K562 (cell line): ENCODE measurements around the gene HTR1D. TPM values are rescaled to one million over a fixed set of nuclear protein-coding genes. Genes with fewer than 3 reads are reported as not detected.
A peak's percentile ranks its signal among the peaks of the same experiment; 100 is the strongest.

Experiments
- HMG20B ChIP-seq: fragments of 250-450 bp; sonication (Bioruptor Pico); IDR thresholded peaks from 2 replicates; pipeline ENCODE4 v1.5.0; 2021; ENCODE audit warnings: mild to moderate bottlenecking
- IFI16 ChIP-seq: fragments of 250-450 bp; sonication (Bioruptor Pico); IDR thresholded peaks from 2 replicates; pipeline ENCODE4 v2.1.2; 2022; ENCODE audit warnings: mild to moderate bottlenecking, inconsistent platforms
- LARP7 ChIP-seq: fragments of 450-650 bp; IDR thresholded peaks from 2 replicates; pipeline ENCODE4 v1.6.1; 2016
- MIER1 ChIP-seq: fragments of 450-650 bp; IDR thresholded peaks from 2 replicates; pipeline ENCODE4 v1.6.1; 2016; ENCODE audit warnings: antibody characterized with exemption, mild to moderate bottlenecking, low read depth
- MTA3 ChIP-seq: fragments of 450-650 bp; formaldehyde crosslinking; IDR thresholded peaks from 2 replicates; pipeline ENCODE4 v1.6.1; 2017; ENCODE audit warnings: mild to moderate bottlenecking, borderline replicate concordance
- RBM15 ChIP-seq: fragments of 200-400 bp; formaldehyde crosslinking; IDR thresholded peaks from 2 replicates; pipeline ENCODE4 v1.6.1; 2018; ENCODE audit warnings: mild to moderate bottlenecking, low read length, moderate library complexity; ENCODE audit not compliant: insufficient read depth
- STAG1 ChIP-seq: sonication (generic); formaldehyde crosslinking; IDR thresholded peaks from 2 replicates; pipeline ENCODE4 v1.5.0; 2020; ENCODE audit warnings: missing genetic modification reagents, borderline replicate concordance
- TOE1 ChIP-seq, 2 experiments: fragments of 450-650 bp in 1 of 2; sonication (generic) in 1 of 2; formaldehyde crosslinking in 1 of 2; IDR thresholded peaks; 2 replicates each; pipeline versions ENCODE4 v1.7.1 to v1.8.0; 2016 to 2022; ENCODE audit warnings: borderline replicate concordance in 2 of 2, mild to moderate bottlenecking in 2 of 2, antibody characterized with exemption in 1 of 2, inconsistent platforms in 1 of 2, low read depth in 1 of 2, missing genetic modification reagents in 1 of 2, moderate library complexity in 1 of 2
- XRCC4 ChIP-seq: IDR thresholded peaks from one replicate; pipeline ENCODE4 v1.6.1; 2011; ENCODE audit not compliant: insufficient read depth, insufficient read length; ENCODE audit errors: extremely low read depth
- ZSCAN29 ChIP-seq: fragments of 450-650 bp; IDR thresholded peaks from 2 replicates; pipeline ENCODE4 v1.6.1; 2017
- polyA plus RNA-seq, 8 experiments: library from polyadenylated mRNA; depleted of rRNA in 4 of 8; stranded (reverse) in 5 of 8; unstranded in 3 of 8; fragments of >200 nt; fragmentation: Nextera tagmentation in 2 of 8; fragmentation: Illumina TruSeq in 1 of 8; extraction: Ambion mirVana in 2 of 8; extraction: Trizol in 1 of 8; gene quantifications; 2 replicates each; pipeline versions ENCODE4 v1.2.1 to v1.2.3, GENCODE V29; 2011 to 2014; ENCODE audit warnings: inconsistent platforms in 1 of 8, missing spikeins in 1 of 8
- total RNA-seq, 7 experiments: library from RNA; depleted of rRNA in 6 of 7; stranded (reverse); fragments of >200 nt in 6 of 7; fragmentation: Illumina TruSeq in 2 of 7; extraction: Trizol in 2 of 7; gene quantifications; 2 replicates each; pipeline versions ENCODE4 v1.2.1 to v1.2.3, GENCODE V29; 2011 to 2021; ENCODE audit warnings: low replicate concordance in 1 of 7
- TF ChIP-seq, protein P1 (sequence below), 2 experiments: fragments of 450-650 bp; IDR thresholded peaks; 2 replicates each; pipeline ENCODE4 v1.6.1; 2018; ENCODE audit warnings: mild to moderate bottlenecking in 2 of 2, low read depth in 1 of 2; ENCODE audit not compliant: partially characterized antibody in 2 of 2
- TF ChIP-seq, protein P2 (sequence below): sonication (generic); formaldehyde crosslinking; IDR thresholded peaks from 2 replicates; pipeline ENCODE4 v1.8.1; 2023; ENCODE audit warnings: mild to moderate bottlenecking, missing genetic modification reagents
- TF ChIP-seq, protein P3 (sequence below): fragments of 450-650 bp; formaldehyde crosslinking; IDR thresholded peaks from 2 replicates; pipeline ENCODE4 v1.4.0; 2020; ENCODE audit warnings: mild to moderate bottlenecking, moderate library complexity
- TF ChIP-seq, protein P4 (sequence below), 2 experiments: fragments of 450-650 bp; conservative IDR thresholded peaks; 2 replicates each; pipeline ENCODE4 v1.6.1; 2017; ENCODE audit warnings: mild to moderate bottlenecking in 2 of 2, moderate library complexity in 2 of 2
- TF ChIP-seq, protein P5 (sequence below): sonication (generic); formaldehyde crosslinking; IDR thresholded peaks from 2 replicates; pipeline ENCODE4 v1.4.0; 2020; ENCODE audit warnings: mild to moderate bottlenecking, missing genetic modification reagents

HTR1D gene
- total and polyA plus RNA-seq, 9 of the 15 experiments (the other 6 are each of a cell fraction or from before 2014, with no cell fraction given): 0.03 to 0.09 (median 0.04) TPM; not detected in 4

DNA sequence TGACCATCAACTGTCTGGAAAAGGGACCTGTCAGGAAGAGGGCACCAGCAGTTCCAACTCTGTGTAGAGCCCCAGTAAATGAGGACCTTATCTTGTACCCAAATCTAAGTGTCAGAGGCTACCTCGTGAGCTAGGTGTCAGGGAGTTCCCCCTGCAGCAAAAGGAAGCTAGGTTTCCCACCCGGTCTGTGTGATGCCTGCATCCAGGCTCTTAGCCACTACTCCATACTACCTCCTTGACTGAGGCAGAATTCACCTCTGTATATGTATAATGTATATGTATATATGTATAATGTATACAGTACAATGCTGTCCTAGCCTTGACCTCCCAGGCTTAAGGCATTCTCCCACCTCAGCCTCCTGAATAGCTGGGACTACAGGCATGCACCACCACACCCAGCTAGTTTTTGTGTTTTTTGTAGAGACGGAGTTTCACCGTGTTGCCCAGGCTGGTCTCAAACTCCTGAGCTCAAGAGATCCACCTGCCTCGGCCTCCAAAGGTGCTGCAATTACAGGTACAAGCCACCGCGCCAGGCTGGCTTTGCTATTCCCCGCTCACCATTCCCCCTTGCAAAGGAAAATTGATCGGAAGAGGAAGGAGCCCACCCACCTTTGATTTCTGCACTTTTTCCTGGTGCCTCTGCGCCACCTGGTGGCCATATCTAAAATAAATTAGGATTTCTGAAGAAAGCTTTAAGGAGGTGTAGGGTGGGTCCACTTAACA, 32.9 kb downstream of the HTR1D start (continued):
- TF ChIP-seq, protein P1, sequence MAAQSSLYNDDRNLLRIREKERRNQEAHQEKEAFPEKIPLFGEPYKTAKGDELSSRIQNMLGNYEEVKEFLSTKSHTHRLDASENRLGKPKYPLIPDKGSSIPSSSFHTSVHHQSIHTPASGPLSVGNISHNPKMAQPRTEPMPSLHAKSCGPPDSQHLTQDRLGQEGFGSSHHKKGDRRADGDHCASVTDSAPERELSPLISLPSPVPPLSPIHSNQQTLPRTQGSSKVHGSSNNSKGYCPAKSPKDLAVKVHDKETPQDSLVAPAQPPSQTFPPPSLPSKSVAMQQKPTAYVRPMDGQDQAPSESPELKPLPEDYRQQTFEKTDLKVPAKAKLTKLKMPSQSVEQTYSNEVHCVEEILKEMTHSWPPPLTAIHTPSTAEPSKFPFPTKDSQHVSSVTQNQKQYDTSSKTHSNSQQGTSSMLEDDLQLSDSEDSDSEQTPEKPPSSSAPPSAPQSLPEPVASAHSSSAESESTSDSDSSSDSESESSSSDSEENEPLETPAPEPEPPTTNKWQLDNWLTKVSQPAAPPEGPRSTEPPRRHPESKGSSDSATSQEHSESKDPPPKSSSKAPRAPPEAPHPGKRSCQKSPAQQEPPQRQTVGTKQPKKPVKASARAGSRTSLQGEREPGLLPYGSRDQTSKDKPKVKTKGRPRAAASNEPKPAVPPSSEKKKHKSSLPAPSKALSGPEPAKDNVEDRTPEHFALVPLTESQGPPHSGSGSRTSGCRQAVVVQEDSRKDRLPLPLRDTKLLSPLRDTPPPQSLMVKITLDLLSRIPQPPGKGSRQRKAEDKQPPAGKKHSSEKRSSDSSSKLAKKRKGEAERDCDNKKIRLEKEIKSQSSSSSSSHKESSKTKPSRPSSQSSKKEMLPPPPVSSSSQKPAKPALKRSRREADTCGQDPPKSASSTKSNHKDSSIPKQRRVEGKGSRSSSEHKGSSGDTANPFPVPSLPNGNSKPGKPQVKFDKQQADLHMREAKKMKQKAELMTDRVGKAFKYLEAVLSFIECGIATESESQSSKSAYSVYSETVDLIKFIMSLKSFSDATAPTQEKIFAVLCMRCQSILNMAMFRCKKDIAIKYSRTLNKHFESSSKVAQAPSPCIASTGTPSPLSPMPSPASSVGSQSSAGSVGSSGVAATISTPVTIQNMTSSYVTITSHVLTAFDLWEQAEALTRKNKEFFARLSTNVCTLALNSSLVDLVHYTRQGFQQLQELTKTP (IDR thresholded peaks at IDR 0.05; ENCODE audit: low read depth in 1 of 2, partially characterized antibody in 2 of 2): no peak
- TF ChIP-seq IFI16 (CRISPR knock-in tag) (no peak), MIER1 (no peak), STAG1 (CRISPR knock-in tag) (peak; percentile 85), ZSCAN29 (no peak), XRCC4 (no peak), HMG20B (no peak), TOE1 (IDR thresholded peaks at IDR 0.05; ENCODE audit: borderline replicate concordance) (no peak), TOE1 (CRISPR knock-in tag; IDR thresholded peaks at IDR 0.05; ENCODE audit: borderline replicate concordance, low read depth) (0 out of 2 replicates have a peak, but pooled peaks have one; percentile 21), RBM15 (no peak), LARP7 (no peak), MTA3 (no peak)
- TF ChIP-seq, protein P2, sequence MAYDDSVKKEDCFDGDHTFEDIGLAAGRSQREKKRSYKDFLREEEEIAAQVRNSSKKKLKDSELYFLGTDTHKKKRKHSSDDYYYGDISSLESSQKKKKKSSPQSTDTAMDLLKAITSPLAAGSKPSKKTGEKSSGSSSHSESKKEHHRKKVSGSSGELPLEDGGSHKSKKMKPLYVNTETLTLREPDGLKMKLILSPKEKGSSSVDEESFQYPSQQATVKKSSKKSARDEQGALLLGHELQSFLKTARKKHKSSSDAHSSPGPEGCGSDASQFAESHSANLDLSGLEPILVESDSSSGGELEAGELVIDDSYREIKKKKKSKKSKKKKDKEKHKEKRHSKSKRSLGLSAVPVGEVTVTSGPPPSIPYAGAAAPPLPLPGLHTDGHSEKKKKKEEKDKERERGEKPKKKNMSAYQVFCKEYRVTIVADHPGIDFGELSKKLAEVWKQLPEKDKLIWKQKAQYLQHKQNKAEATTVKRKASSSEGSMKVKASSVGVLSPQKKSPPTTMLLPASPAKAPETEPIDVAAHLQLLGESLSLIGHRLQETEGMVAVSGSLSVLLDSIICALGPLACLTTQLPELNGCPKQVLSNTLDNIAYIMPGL (CRISPR knock-in tag): no peak
- TF ChIP-seq, protein P3, sequence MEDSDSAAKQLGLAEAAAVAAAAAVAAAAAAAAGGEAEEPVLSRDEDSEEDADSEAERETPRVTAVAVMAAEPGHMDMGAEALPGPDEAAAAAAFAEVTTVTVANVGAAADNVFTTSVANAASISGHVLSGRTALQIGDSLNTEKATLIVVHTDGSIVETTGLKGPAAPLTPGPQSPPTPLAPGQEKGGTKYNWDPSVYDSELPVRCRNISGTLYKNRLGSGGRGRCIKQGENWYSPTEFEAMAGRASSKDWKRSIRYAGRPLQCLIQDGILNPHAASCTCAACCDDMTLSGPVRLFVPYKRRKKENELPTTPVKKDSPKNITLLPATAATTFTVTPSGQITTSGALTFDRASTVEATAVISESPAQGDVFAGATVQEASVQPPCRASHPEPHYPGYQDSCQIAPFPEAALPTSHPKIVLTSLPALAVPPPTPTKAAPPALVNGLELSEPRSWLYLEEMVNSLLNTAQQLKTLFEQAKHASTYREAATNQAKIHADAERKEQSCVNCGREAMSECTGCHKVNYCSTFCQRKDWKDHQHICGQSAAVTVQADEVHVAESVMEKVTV: peak; percentile 97
- TF ChIP-seq, protein P4, sequence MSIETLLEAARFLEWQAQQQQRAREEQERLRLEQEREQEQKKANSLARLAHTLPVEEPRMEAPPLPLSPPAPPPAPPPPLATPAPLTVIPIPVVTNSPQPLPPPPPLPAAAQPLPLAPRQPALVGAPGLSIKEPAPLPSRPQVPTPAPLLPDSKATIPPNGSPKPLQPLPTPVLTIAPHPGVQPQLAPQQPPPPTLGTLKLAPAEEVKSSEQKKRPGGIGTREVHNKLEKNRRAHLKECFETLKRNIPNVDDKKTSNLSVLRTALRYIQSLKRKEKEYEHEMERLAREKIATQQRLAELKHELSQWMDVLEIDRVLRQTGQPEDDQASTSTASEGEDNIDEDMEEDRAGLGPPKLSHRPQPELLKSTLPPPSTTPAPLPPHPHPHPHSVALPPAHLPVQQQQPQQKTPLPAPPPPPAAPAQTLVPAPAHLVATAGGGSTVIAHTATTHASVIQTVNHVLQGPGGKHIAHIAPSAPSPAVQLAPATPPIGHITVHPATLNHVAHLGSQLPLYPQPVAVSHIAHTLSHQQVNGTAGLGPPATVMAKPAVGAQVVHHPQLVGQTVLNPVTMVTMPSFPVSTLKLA (conservative IDR thresholded peaks at IDR 0.05): no peak
- TF ChIP-seq, protein P5, sequence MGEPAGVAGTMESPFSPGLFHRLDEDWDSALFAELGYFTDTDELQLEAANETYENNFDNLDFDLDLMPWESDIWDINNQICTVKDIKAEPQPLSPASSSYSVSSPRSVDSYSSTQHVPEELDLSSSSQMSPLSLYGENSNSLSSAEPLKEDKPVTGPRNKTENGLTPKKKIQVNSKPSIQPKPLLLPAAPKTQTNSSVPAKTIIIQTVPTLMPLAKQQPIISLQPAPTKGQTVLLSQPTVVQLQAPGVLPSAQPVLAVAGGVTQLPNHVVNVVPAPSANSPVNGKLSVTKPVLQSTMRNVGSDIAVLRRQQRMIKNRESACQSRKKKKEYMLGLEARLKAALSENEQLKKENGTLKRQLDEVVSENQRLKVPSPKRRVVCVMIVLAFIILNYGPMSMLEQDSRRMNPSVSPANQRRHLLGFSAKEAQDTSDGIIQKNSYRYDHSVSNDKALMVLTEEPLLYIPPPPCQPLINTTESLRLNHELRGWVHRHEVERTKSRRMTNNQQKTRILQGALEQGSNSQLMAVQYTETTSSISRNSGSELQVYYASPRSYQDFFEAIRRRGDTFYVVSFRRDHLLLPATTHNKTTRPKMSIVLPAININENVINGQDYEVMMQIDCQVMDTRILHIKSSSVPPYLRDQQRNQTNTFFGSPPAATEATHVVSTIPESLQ (CRISPR knock-in tag): no peak
